Neuronal stem cell (in vitro differentiated cells): ENCODE measurements around the gene PRRX2.
A peak's percentile ranks its signal among the peaks of the same experiment; 100 is the strongest.

Experiments
- DNase-seq: peaks from one replicate; pipeline ENCODE4 v3.0.0-alpha.2; 2013; ENCODE audit warnings: low spot score
- H2AFZ ChIP-seq: one replicate; pipeline ENCODE4 v1.6.1; 2013; ENCODE audit warnings: mild to moderate bottlenecking, low read length, inconsistent platforms
- H2AK5ac ChIP-seq: 2 replicates; pipeline ENCODE4 v1.6.1; 2013; ENCODE audit warnings: low read depth, mild to moderate bottlenecking, inconsistent platforms, low read length, moderate library complexity, mixed read lengths
- H2BK120ac ChIP-seq: 2 replicates; pipeline ENCODE4 v1.6.1; 2013; ENCODE audit warnings: low read depth, mild to moderate bottlenecking, inconsistent platforms, low read length, moderate library complexity, mixed read lengths
- H2BK12ac ChIP-seq: one replicate; pipeline ENCODE4 v1.6.1; 2013; ENCODE audit warnings: low read length, inconsistent platforms
- H2BK15ac ChIP-seq: 2 replicates; pipeline ENCODE4 v1.6.1; 2013; ENCODE audit warnings: mild to moderate bottlenecking, low read length, inconsistent platforms, mixed read lengths
- H2BK5ac ChIP-seq: one replicate; pipeline ENCODE4 v1.6.1; 2013; ENCODE audit warnings: inconsistent platforms, mild to moderate bottlenecking, low read length, moderate library complexity
- H3K14ac ChIP-seq: one replicate; pipeline ENCODE4 v1.6.1; 2013; ENCODE audit warnings: low read length, inconsistent platforms
- H3K18ac ChIP-seq: 2 replicates; pipeline ENCODE4 v1.6.1; 2013; ENCODE audit warnings: low read length, inconsistent platforms
- H3K23ac ChIP-seq: 2 replicates; pipeline ENCODE4 v1.6.1; 2013; ENCODE audit warnings: low read depth, mild to moderate bottlenecking, mixed read lengths, low read length, inconsistent platforms; ENCODE audit not compliant: poor library complexity
- H3K27ac ChIP-seq: replicated peaks from 3 replicates; pipeline ENCODE4 v1.5.1; 2013; ENCODE audit warnings: low read length, inconsistent platforms
- H3K27me3 ChIP-seq, 3 experiments: 2 replicates each; pipeline ENCODE4 v1.6.1; 2013; ENCODE audit warnings: low read length in 3 of 3, mild to moderate bottlenecking in 2 of 3, inconsistent platforms in 1 of 3, low read depth in 1 of 3, mixed read lengths in 1 of 3, moderate library complexity in 1 of 3; ENCODE audit not compliant: control insufficient read depth in 3 of 3, insufficient read depth in 3 of 3
- H3K36me3 ChIP-seq, 2 donors: replicated peaks in 1 of 2; 2 replicates each; pipeline ENCODE4 v1.6.1; 2013; ENCODE audit warnings: low read length in 2 of 2; ENCODE audit not compliant: control insufficient read depth in 2 of 2, insufficient read depth in 2 of 2
- H3K4ac ChIP-seq: 2 replicates; pipeline ENCODE4 v1.6.1; 2013; ENCODE audit warnings: inconsistent platforms, mild to moderate bottlenecking, low read length, moderate library complexity
- H3K4me1 ChIP-seq, 2 donors: 1 replicate in 1 of 2; 2 replicates in 1 of 2; pipeline ENCODE4 v1.6.1; 2013; ENCODE audit warnings: low read length in 2 of 2, low read depth in 1 of 2; ENCODE audit not compliant: control insufficient read depth in 2 of 2, insufficient read depth in 1 of 2
- H3K4me2 ChIP-seq: one replicate; pipeline ENCODE4 v1.6.1; 2013; ENCODE audit warnings: mild to moderate bottlenecking, low read length, inconsistent platforms; ENCODE audit not compliant: insufficient read depth, poor library complexity, severe bottlenecking
- H3K4me3 ChIP-seq, 2 donors: 2 replicates each; pipeline ENCODE4 v1.5.1; 2013; ENCODE audit warnings: low read length in 2 of 2, mild to moderate bottlenecking in 2 of 2, inconsistent platforms in 1 of 2, moderate library complexity in 1 of 2
- H3K79me1 ChIP-seq: one replicate; pipeline ENCODE4 v1.6.1; 2013; ENCODE audit warnings: low read depth, mild to moderate bottlenecking, inconsistent platforms, low read length, moderate library complexity
- H3K9ac ChIP-seq: one replicate; pipeline ENCODE4 v1.6.1; 2013; ENCODE audit warnings: mild to moderate bottlenecking, low read depth, low read length, inconsistent platforms; ENCODE audit not compliant: poor library complexity
- H3K9me3 ChIP-seq, 2 donors: replicated peaks in 1 of 2; 2 replicates each; pipeline versions ENCODE3 to v1.6.1; 2013; ENCODE audit warnings: low read length in 2 of 2, mild to moderate bottlenecking in 2 of 2, inconsistent platforms in 1 of 2, low read depth in 1 of 2, mixed read lengths in 1 of 2, moderate library complexity in 1 of 2; ENCODE audit not compliant: control insufficient read depth in 2 of 2, insufficient read depth in 1 of 2
- H4K8ac ChIP-seq: one replicate; pipeline ENCODE4 v1.6.1; 2013; ENCODE audit warnings: low read depth, mild to moderate bottlenecking, inconsistent platforms, low read length, moderate library complexity
- H4K91ac ChIP-seq: one replicate; pipeline ENCODE4 v1.6.1; 2013; ENCODE audit warnings: low read length, low read depth, mild to moderate bottlenecking, inconsistent platforms; ENCODE audit not compliant: poor library complexity
- WGBS, 2 donors: extraction: QIAGEN DNeasy Blood & Tissue Kit; methylation state at CpG; one replicate each; pipeline ENCODE4 v1.1.7; 2013; ENCODE audit warnings: missing lambda C conversion rate in 2 of 2, mixed read lengths in 1 of 2; ENCODE audit not compliant: insufficient read length in 2 of 2, insufficient replicate concordance in 1 of 2; ENCODE audit errors: extremely low coverage in 2 of 2; 5-methylcytosine and 5-hydroxymethylcytosine counted together

PRRX2 gene

GRCh38 chr9:129620669-129621295 lies 44.7 kb upstream of the PRRX2 start, which contains the start of gene C9orf50:
Gene C9orf50 (minus strand): TSS chr9:129621101. CDS start chr9:129620574, 527 bp downstream.
- H2AFZ ChIP-seq, result peak within 1 kb of the TSS; percentile 63
- H3K4ac ChIP-seq, result no peak within 1 kb of the TSS
- peak within 1 kb of the TSS; percentile 94 for H3K14ac ChIP-seq
- peaks cover 0 to 5% of the 10 kb centered on the region in 2 donors for H3K9me3 ChIP-seq
- H3K36me3 ChIP-seq, result no peaks in the 10 kb centered on the region
- peak within 1 kb of the TSS; percentile 92 for H2BK15ac ChIP-seq
- H3K23ac ChIP-seq, result peak within 1 kb of the TSS; percentile 58
- H3K27me3 ChIP-seq, result peaks cover 4 to 30% (median 7%) of the 10 kb centered on the region in 3 experiments
- peak within 1 kb of the TSS; percentile 24 for H2BK12ac ChIP-seq
- H4K91ac ChIP-seq, result peak within 1 kb of the TSS; percentile 54
- H3K4me1 ChIP-seq, result peaks cover 0 to 7% of the 10 kb centered on the region in 2 donors
- peak within 1 kb of the TSS; percentile 84 for H3K4me2 ChIP-seq
- no CpG with 5 or more reads among the region's 21 CpGs for WGBS, 2 donors
- peak within 1 kb of the TSS; percentile 96 for H4K8ac ChIP-seq
- peak within 1 kb of the TSS; percentile 21 for H2BK120ac ChIP-seq
- peak within 1 kb of the TSS; percentile 25 to 83 for H3K4me3 ChIP-seq
- no peak within 1 kb of the TSS for H2BK5ac ChIP-seq
- peak within 1 kb of the TSS; percentile 99 for H3K18ac ChIP-seq
- no peak within 1 kb of the TSS for H3K27ac ChIP-seq
- H2AK5ac ChIP-seq, result peak within 1 kb of the TSS; percentile 57
- H3K9ac ChIP-seq, result peak within 1 kb of the TSS; percentile 89
- H3K79me1 ChIP-seq, result no peaks in the 10 kb centered on the region
- no peak for DNase-seq

GRCh38 chr9:129623331-129623730 lies 42.1 kb upstream of the PRRX2 start:
- Histone ChIP-seq H2BK5ac (no peak overlapping the region), H2BK12ac (no peak overlapping the region), H3K9ac (no peak overlapping the region), H3K36me3 (peaks cover 0 to 13% of the 10 kb centered on the region in 2 donors), H2AFZ (no peak overlapping the region), H3K18ac (no peak overlapping the region), H2AK5ac (no peak overlapping the region), H3K4me3 (no peak overlapping the region), H2BK15ac (no peak overlapping the region), H3K27me3 (peaks cover 4 to 30% (median 7%) of the 10 kb centered on the region in 3 experiments), H3K9me3 (peaks cover 0 to 5% of the 10 kb centered on the region in 2 donors), H4K91ac (no peak overlapping the region), H3K79me1 (peaks cover 10% of the 10 kb centered on the region), H2BK120ac (no peak overlapping the region), H3K27ac (no peak overlapping the region), H4K8ac (no peak overlapping the region), H3K4me2 (no peak overlapping the region), H3K23ac (no peak overlapping the region), H3K4me1 (peaks cover 9 to 19% of the 10 kb centered on the region in 2 donors), H3K14ac (no peak overlapping the region), H3K4ac (no peak overlapping the region)
- no peak for DNase-seq
- WGBS, 2 donors, result no CpG with 5 or more reads among the region's 6 CpGs

- Histone ChIP-seq H3K4me1 (peaks cover 9 to 19% of the 10 kb centered on the region in 2 donors), H2BK15ac (no peak overlapping the region), H3K4me2 (no peak overlapping the region), H2BK12ac (no peak overlapping the region), H3K27ac (no peak overlapping the region), H2BK5ac (no peak overlapping the region), H2AK5ac (no peak overlapping the region), H3K4me3 (no peak overlapping the region), H3K27me3 (peaks cover 4 to 26% (median 7%) of the 10 kb centered on the region in 3 experiments), H3K9me3 (peaks cover 0 to 2% of the 10 kb centered on the region in 2 donors), H3K23ac (no peak overlapping the region), H2AFZ (peak overlapping the region; percentile 66), H3K4ac (no peak overlapping the region), H3K9ac (no peak overlapping the region), H3K79me1 (peaks cover 10% of the 10 kb centered on the region), H3K36me3 (peaks cover 0 to 22% of the 10 kb centered on the region in 2 donors), H3K18ac (no peak overlapping the region), H4K8ac (no peak overlapping the region), H4K91ac (no peak overlapping the region), H2BK120ac (no peak overlapping the region), H3K14ac (no peak overlapping the region)
- no CpG with 5 or more reads among the region's 12 CpGs for WGBS, 2 donors
- peak; percentile 73 for DNase-seq
These were observed 41.2 kb upstream of the PRRX2 start for GRCh38 chr9:129624168-129624759.

GRCh38 chr9:129624947-129625346 lies 40.5 kb upstream of the PRRX2 start:
- Histone ChIP-seq H3K23ac (no peak overlapping the region), H2AFZ (peak overlapping the region; percentile 97), H3K4me2 (no peak overlapping the region), H2BK15ac (no peak overlapping the region), H3K4ac (no peak overlapping the region), H3K14ac (no peak overlapping the region), H3K4me3 (no peak overlapping the region), H2BK120ac (no peak overlapping the region), H3K79me1 (peaks cover 10% of the 10 kb centered on the region), H3K27ac (no peak overlapping the region), H3K9ac (no peak overlapping the region), H3K18ac (no peak overlapping the region), H4K8ac (no peak overlapping the region), H3K9me3 (no peaks in the 10 kb centered on the region), H3K36me3 (peaks cover 3 to 29% of the 10 kb centered on the region in 2 donors), H2BK12ac (no peak overlapping the region), H3K4me1 (peaks cover 6 to 19% of the 10 kb centered on the region in 2 donors), H3K27me3 (peaks cover 4 to 20% (median 7%) of the 10 kb centered on the region in 3 experiments), H4K91ac (no peak overlapping the region), H2AK5ac (no peak overlapping the region), H2BK5ac (no peak overlapping the region)
- no CpG with 5 or more reads among the region's 9 CpGs for WGBS, 2 donors
- DNase-seq, result no peak
